CD4-positive, alpha-beta T cell treated with Interleukin-21 for 1 hour (primary cell): Measurements from ENCODE around the gene MED10.

Source experiments
- DNase-seq: peaks from one replicate; pipeline ENCODE4 v3.0.0-alpha.2; 2020

MED10 gene

DNA sequence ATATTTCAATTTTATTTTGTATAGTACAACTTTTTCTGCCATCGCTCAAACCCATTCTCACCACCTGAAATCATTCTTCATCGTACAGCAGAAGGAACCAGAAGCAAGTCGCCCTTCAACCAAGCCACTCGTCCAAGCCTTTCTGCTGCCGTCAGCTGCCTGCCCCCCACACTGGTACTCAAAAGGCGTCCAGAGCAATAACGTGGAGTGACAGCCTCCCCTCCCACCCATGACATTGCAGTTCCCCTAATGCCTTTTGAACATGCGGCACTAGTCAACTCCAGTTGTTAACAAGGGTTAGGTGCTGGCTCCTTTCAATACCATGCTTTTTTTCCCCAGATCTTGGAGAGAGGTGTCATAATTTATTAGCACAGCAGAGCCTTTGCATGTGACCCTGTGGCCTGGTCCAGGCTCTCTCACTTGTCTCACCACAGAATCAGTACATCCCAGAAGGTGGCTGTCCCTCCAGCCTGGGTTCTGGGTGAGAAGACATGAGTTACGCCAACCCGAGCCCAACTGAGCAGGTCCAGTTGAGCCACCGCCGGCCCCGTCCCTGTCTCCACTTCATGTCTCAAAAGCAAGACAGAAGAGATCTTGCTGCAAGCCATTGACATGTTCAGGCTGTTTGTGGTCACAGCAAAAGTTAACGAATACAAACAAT is 20.4 kb upstream of the MED10 start:
- no peak for DNase-seq

DNA sequence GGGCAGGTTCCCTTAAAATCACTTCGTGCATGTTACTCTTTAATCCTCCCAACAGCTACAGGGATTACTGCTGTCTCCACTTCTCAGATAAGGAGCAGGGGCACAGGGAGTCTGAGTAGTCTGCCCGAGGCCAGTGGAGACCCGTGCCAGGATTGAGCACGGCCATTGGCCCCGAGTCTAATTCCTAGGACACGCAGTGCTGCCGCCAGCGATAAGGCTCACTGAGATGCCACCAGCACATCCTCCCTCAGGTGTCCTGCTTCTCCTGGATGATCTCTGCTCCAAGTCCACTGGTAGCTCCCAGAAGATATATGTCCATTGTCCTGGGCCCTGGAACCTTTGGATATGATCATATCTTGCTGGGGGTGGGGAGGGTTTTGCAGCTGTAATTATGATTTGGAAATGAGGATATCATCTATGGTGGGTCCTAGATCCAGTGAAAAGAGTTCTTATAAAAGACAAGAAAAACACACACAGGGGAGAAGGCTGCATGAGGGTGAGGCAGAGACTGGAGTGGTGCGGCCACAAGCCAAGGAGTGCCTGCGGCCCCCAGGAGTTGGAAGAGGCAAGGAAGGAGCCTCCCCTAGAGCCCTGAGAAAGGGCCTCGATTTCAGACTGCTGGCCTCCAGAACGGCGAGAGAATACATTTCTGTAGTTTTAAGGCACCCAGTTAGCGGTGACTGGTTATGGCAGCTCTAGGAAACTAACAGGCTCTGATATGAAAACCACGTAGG is 19.4 kb upstream of the MED10 start:
- DNase-seq: no peak

DNA sequence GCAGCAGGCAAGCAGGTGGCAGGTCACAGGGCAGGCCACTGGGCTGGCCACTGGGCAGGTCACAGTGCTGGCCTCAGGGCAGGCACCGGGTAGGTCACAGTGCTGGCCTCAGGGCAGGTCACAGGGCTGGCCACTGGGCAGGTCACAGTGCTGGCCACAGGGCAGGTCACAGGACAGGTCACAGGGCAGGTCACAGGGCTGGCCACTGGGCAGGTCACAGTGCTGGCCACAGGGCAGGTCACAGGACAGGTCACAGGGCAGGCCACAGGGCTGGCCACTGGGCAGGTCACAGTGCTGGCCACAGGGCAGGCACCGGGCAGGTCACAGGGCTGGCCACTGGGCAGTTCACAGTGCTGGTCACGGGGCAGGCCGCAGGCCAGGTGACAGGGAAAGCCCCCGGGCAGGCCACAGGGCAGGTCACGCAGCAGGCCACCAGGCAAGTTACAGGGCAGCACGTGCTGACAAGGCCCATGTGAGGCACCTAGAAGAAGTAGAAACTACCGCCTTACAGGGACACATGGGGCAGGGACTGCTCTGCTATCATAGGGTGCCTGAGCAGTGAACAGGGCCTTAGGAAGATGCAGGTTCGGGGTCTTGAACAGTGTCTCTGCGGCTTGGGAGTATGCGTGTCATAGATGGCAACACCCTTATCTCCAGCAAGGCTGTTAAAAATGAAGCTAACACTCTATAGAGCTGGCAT is 18.6 kb upstream of the MED10 start:
- DNase-seq: no peak

DNA sequence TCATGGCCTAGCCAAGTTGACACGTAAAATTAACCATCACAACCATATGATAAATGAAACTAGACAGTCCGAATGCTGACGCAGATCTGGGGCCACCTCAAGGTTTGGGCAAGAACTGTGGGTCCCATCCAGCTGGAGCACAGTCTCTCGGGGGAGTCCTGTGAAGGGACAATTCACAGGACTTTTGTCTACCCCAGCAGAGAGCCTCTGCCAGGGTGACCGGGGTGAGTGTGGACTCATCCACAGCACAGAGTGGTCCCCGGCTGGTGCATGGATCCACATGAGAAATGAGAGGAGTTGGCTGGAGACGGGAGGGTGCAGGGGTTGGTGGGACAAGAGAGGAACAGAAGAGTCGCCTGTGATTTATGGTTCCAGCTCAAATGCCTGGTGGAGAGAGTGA is 17.7 kb upstream of the MED10 start:
- DNase-seq: no peak

DNA sequence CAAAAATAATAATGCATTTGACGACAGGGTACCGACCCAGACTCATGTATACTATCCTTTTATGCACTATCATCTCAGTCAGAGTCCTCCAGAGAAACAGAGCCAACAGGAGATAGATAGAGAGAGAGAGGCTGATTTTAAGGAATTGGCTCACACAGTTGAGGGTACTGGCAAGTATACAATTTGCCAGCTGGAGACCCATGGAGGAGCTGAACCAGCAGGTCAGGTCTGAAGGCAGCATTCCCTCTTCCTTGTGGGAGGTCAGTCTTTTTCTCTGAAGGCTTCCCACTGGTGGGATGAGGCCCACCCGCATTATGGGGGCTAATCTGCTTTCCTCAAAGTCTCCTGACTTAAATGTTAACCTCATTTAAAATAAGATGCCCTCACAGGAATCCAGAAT is 17.3 kb upstream of the MED10 start:
- no peak for DNase-seq

DNA sequence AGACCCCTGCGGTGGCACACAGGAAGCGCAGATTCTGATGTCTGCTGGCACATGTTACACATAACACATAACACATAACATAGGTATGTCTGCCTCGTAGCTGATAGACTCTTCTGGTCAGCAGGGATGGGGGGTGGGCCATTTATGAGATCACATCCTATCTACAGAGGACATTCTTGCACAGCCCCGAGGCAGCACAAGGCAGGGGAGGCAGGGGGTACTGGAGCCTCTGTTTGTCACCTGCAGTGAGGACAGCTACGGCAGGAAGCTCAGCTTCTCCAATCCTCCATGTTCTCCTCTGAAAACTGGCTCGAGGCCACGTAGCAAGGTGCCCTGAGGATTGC is 16.7 kb upstream of the MED10 start:
- DNase-seq: no peak

DNA sequence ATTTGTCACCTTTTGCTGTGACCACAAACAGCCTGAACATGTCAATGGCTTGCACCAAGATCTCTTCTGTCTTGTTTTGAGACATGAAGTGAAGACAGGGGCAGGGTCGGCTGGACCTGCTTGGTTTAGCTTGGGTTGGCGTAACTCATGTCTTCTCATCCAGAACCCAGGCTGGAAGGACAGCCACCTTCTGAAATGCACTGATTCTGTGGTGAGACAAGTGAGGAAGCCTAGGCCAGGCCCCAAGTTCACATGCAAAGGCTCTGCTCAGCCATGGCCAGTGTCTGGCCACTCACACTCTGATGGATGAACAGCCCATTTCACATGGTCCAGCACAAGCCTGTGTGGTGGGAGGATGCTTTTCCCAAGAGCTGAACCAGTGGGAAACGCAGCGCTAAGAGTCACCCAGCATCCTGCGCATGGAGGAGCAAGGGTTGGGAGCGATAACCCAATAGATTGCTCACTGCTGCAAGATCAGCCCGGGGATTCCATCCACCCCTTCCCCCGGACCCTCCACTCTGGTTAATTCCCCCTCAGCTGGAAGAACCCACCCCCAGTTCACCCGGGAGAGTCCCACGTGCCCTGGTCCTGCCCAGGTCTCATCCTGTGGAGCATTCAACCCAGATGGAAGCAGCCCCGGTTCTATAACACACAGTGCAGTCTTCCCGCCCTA is 16.2 kb upstream of the MED10 start:
- DNase-seq: no peak

DNA sequence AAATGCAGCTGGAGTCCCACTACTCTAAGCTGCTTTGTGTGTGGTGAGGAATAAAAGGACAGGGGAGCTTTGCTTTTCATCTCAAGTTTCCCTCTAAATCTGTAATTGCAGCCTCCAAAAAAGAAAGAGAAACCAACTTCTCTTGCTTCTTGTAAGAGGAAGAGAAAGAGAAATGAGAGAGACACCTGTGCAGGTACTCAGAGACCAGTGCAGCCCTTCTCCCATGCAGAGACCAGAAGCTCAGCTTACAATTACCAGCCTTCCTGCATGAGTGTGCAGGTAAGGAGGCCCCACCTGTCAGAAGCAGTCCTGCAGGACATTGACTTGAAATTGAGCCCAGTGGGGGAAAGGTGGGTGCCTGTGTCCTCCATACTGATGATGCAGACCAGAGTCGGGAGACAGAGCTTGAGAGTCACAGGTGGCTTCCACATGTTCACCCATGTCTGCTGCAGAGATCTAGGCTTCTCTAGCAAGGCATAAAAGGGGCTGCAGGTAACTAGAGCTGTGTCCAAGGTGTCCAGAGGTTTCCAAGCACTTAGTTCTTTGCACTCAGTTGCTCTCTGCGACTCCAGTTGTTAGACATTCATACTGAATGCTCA is 15.3 kb upstream of the MED10 start:
- no peak for DNase-seq

DNA sequence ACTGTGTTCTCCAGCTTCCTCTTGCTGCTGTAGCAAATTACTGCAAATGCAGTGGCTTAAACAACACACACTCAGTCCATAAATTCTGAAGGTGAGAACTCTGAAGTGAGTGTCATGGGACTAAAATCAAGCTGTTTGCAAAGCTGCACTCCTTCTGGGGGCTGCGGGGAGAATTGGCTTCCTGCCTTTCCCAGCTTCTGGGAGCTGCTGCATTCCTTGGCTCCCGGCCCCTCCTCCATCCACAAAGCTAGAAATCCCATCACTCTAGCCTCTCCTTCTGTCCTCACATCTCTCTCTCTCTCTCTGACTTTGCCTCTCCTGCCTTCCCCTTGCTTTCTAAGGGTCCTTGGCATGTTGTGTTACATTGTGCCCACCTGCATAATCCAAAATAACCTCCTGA is 14.2 kb upstream of the MED10 start:
- DNase-seq: no peak

DNA sequence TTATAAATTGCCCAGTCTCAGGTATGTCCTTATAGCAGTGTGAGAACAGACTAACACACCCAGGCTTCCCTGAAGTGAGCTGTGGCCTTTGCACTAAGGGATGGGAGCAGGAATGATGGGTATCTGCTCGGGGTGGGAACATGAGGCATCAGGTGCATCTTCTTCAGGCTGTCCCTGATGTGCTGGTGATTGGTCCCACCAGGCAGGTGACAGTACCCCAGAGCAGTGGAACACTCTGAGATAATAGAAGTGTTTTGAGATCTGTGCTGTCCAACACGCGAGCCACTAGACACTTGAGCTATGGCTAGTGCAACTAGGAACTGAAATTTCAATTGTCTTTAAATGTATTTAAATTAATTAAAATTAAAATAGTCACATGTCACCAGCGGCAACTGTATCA is 12.8 kb upstream of the MED10 start:
- no peak for DNase-seq

DNA sequence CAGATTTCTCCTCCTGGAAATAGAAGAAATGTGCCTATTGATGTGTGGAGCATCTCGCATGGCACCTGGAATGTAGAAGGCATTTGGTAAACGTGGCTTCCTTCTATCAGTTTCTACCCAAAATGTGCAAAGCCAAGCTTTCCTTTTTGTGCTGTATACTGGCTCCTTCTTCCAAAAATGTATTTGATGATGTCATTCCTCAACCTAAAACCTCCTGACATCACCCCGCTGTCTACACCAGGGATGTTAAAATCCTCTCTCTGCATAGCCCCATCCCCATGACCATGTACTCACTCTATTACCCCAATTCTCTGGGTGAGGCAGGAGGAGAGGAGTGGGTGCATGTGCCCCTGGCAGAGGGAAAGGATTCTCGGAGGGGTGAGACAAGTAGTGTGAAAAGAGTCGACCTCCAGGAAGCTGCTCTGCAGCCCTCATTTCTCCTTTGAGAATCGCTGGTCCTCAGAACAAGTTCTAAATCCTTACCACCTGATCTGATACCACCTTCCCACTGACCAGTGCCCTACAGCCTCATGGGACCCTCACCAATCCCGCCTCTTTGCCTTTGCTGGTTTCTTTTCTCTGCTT is 11.7 kb upstream of the MED10 start:
- no peak for DNase-seq

DNA sequence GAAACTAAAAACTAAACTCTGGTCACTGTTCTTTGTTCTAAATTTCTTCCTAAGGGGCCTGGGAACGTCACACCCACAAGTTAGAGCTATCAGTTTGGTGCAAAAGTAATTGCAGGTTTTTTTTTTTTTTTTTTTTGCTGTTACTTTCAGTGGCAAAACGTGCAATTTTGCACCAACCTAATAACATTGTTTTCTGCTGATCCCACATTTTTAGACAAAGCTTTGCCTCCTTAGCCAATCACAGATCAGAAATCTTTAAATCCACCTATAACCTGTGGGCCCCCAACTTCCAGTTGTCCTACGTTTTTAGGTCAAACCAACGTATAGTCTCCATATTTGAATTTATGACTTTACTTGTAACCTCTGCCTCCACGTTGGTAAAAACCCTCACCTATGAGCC is 11.1 kb upstream of the MED10 start:
- DNase-seq: no peak

DNA sequence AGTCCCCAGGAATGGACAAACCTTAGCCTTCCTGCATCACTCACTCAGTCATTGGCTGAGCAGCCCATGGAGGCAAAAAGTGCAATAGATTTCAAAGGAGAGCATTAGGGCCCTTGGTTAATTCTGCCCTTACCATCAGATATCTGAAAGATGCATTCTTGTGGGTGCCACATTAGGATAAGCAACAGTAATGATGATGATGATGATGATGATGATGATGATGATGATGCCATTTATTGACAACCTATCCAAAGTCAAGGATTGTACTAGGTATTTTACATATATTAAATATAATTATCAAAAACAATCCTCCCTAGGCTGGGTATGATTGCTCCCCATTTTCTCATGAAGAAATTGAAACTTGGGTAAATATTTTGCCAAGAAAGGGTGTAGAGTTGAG is 9.6 kb upstream of the MED10 start:
- no peak for DNase-seq

DNA sequence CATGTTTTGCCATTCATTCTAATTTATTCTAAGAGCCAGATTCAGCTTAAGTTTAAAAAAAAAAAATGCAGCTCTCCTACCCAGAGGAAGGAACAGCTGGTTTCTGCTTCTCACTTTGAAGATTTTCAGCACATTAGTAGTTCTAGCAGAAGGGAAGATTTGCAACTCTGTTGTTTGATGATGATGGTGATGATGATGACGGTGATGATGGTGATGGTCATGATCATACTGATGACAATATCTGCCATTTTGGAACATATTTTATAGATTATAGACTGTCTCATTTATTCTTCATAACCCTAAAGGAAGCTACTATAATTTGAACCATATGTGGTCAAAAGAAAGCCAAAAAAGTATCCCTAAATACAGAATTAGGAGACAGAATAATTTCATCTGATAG is 7.9 kb upstream of the MED10 start:
- no peak for DNase-seq

DNA sequence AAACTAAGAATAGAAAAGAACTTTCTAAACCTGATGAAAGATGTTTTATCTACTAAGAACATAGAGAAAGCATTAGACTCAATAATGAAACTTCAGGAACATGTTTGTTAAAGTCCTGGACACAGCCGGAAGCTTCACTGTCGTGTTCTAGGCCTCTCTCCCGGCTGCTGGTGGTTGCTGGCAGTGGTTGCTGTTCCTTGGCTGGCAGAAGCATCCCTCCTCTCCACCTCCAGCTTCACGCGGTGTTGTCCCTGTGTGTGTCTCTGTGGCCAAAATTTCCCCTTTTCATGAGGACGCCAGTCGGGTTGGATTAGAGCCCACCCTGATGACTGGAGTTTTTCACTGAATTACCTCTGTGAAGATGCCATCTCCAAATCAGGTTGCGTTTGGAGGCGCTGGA is 6.5 kb upstream of the MED10 start:
- DNase-seq: no peak

DNA sequence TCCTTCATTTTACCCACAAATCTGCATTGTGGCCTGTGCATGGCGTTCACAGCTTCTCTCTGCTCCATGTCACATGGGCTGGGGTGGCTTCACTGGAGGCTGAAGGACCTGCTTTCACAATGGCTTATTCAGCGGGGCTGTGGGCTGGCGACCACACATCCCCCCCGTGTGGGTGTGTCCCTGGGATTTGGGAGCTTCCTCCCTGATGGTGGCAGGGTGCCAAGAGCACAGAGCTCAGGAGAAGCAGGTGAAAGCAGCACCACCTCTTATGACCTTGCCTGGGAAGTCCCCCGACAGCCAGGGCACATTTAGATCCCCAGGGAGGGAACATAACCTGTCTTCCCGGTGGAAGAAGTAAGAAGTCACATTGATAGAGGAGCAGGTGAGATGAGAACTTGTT is 5.0 kb upstream of the MED10 start:
- no peak for DNase-seq

DNA sequence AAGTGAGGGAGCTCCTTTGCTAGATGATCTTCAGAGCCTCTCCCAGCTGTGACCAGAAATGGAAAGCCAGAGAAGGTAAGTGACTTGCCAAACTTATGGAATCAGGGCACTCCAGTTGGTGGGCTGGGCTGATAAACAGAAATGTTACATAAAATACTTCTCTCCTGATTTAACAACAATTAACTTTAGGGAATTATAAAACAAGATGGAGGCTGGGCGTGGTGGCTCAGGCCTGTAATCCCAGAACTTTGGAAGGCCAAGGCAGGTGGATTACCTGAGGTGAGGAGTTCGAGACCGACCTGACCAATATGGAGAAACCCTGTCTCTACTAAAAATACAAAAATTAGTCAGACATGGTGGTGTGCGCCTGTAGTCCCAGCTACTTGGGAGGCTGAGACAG is 899 bp upstream of the MED10 start:
- DNase-seq: no peak

DNA sequence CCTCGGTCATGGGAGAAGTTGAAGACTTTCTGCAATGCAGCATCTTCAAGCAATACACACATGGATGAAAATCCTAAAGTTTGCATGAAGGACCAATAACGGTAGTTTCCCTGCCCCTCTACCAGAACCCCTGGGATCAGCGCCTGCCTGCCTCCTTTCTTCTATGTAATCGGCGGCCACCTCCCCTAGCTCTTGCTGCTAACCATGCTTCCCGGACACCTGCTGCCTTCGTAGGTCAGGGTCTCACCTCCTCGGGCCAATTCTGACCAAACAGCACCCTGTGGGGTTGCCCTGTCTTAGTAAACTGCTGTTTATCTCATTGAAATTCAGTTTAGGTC is 388 bp upstream of the MED10 start:
- DNase-seq: no peak

DNA sequence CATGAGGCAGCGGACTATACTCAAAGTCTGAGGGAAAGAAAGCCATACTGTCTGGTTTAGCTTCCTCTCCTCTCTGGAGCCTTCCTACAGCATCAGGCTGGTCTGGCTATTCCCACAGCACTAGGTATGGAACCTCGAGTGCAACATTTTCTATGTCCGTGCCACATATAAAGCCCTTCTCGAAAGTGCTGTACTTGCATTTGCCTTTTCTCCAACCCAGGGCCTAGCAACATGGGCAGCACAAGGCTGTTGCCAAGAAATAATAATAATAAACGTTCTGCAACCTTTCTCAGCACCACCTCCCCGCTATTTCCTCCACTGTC is 804 bp downstream of the MED10 start:
- DNase-seq: peak; percentile 19

DNA sequence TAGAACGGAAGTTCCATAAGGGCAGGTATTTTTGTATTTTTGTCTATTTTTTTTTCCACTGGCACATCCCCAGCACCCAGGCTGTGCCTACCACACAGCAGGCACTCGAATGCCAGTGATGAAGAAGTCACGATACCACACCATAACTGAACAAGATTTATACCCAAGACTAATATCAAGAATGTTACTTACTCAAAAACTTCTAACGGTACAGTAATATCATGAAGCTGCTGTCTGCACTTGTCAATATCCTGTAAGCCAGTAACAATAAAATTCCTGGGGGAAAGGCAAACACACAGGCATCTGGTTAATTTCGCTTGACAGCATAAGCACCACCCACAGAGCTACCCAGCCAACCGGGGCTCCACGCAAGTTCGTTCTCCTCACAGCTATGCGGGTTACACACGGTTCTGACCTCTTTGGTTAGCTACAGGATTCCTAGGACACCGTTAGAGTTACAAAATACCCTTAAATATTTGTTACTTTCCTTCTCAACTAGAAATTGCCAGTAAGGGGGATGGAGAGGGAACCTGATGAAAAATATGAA is 1.3 kb downstream of the MED10 start:
- DNase-seq: no peak

DNA sequence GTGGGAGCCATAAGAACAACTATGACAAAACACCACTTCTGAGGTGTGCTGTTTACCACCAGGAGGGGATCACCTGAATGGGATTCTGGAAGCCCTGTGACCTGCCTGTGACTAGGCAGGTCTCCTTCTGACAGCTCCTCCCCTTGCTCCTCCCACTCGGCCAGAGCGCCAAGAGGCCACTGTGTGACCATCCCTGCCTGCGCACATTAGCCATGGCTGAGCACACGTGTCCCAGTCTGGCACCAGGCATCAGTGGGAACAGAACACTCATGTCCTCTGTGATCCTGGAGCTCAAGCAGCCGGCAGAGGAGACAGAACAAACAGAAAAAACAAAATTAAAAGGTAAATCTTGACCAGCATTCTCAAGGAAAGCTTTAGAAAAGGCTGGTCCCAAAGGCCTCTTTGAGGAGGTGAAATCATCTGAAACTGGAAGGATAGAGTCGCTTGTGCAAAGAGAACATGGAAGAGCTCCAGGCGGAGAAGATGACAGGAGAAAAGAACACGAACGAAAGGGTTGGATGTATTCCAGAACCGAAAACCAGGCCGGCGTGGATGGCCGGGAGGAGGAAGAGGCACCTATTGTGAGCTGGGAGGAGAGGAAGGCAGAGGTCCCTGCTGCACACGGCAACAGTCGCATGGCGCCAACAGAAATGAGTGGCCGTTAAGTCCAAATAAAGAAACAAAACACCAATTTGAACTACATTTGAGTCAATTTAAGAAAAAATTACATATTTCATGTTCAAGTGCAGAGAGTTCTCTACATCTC is 5.1 kb downstream of the MED10 start:
- DNase-seq: no peak
